ENCODE data around the gene KLF12.

DNA sequence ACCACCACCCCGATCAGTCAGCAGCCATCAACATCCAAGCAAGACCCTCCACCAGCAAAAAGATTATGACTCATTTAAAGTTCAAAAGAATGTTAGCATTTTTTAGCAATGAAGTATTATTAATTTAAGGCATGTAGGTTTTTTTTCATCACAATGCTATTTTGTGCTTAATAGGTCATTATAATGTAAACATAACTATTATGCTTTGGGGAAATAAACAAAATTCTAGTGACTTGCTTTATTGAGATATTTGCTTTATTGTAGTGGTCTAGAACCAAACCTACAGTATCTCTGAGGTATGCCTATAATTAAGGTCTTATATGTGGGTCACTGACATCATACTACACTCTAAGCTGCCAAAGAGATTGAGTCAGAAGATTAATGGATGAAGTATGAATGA, 20.0 kb downstream of the KLF12 start:
- TF ChIP-seq, protein P1, sequence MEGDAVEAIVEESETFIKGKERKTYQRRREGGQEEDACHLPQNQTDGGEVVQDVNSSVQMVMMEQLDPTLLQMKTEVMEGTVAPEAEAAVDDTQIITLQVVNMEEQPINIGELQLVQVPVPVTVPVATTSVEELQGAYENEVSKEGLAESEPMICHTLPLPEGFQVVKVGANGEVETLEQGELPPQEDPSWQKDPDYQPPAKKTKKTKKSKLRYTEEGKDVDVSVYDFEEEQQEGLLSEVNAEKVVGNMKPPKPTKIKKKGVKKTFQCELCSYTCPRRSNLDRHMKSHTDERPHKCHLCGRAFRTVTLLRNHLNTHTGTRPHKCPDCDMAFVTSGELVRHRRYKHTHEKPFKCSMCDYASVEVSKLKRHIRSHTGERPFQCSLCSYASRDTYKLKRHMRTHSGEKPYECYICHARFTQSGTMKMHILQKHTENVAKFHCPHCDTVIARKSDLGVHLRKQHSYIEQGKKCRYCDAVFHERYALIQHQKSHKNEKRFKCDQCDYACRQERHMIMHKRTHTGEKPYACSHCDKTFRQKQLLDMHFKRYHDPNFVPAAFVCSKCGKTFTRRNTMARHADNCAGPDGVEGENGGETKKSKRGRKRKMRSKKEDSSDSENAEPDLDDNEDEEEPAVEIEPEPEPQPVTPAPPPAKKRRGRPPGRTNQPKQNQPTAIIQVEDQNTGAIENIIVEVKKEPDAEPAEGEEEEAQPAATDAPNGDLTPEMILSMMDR (IDR thresholded peaks at IDR 0.05): no peak
- no peak for TF ChIP-seq POLR2A (IDR thresholded peaks at IDR 0.05)
